Measurements from ENCODE around the gene STEAP2. TPM values are rescaled to one million over a fixed set of nuclear protein-coding genes. Genes with fewer than 3 reads are reported as not detected.

STEAP2 gene
- total RNA-seq, 1 donor from 2014 or later = 15.1 TPM

DNA sequence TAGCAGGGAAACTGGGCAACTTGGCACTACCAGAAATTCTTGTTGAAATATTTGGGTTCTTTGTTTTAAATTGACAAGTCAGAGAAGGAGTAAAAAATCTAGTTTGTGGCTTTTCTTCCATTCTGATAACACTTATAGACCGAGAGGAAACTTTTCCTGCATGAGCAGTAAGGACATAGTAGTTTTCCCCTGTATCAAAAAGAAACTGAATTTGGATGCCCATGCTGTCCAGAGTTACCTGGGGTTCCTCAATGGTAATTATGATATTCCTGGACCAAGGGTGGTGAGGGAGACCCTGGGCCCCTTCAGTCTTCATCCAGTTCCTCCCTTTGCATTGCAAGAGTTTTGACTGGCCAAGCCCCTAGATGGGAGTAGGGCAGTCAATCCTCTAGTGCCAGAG is 19.9 kb upstream of the STEAP2 start:
- intact Hi-C loops (cut with micrococcal nuclease) = no loop called here
- no peak for DNase-seq
- no peak for ATAC-seq

DNA sequence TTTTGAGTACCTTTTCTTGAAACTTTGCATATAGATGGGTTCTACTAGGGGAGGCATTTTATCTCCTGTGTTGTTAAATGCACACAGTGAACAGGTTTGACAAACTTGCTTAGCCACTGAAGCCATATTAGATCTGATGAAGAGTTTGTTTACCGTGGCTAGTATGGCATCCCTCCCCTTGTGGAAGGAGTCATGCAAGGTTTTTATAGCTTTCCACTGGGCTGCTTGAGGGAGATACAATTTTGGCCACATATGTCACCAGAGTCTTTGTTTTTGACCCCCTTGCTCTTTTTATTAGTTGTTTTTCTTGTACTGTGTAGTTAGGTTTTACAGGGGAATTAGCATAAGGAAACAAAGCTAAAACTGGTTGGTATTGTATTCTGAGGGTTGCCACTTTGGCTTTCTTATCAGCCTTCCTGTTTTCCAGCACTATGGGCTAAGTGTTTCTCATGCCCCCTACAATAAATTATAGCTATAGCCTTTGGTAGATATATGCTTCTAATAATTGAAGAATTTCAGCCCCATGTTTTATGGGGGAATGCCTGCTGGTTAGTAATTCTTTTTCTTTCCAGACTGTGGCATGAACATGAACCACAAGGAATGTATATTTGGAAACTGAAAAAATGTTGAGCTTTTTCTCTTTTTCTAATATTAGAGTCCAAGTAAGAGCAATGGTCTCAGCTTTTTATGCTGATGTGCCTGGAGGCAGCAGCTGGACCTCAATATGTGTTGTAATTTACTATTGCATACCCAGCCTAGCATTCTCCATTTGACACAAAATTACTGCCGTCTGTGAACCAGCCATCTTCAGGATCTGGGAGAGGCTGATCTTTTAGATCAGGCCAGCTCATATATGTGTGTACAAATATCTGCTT is 18.4 kb upstream of the STEAP2 start:
- DNase-seq = no peak
- no peak for ATAC-seq
- intact Hi-C loops (cut with micrococcal nuclease) = no loop called here

DNA sequence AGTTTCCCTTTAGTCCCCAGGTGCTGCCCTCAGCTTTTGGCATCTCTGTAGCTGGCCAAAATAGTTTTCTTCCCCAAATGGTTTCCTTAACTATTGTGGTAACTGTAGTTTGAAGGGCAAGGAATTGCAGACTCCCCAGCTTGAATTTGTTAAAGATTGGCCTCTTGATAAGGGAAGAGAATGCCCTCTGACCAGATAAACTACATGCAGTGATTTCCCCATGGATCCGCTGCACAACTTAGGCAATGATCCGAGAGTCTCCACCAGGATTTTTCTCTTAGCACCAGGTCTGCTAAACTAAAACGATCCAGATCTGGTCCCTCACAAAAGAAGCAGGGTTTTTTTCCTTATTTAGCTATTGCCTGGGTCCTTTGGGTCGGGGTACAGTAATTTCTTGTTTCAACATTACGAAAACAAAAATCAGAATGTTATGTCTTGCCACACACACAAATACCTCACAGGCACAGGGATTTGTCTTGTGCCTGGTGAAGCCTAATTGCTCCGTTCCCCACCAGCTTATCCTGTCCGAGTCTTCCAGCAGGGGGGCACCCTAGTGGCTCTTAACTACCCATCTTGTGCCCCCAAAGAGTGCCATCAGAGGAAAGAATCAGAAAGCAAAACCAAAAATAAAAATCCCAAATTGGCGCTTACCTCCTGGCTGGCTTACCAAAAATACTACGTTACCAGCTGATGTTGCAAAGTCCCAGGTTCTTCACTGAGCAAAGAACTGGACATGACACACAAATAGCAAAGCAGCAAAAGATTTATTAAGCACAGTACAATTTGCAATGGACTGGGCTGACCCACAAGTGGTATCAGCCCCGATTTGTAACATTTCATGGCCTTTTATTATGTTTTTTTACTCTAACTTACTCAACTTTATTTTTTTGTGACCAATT is 16.4 kb upstream of the STEAP2 start:
- ATAC-seq = no peak
- intact Hi-C loops (cut with micrococcal nuclease) = no loop called here
- DNase-seq = no peak

DNA sequence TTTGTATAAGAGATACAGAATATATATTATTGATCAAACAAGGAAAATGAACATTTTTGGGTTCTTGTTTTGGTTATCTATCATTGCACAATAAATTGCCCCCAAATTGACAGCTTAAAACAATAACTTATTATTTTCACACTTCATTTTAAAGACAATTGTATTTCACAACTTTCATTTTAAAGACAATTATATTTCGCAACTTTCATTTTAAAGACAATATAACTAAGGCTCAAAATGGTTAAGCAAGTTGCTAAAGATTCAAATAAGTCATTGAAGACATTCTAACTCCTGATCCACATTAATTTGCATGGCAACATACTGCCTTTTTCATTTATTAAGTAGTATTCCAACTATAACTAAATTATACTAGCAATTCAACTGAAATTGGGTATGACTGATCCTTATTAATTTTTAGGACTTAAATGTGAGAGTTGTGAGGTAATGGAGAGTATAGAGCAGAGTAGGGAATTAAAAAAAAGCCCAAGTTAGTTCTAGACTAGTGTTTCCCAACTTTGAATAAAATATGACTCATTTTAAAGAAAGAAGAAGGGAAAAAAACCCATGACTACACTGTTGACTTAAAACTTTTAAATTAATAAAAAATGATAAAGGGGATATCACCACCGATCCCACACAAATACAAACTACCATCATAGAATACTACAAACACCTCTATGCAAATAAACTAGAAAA is 9.9 kb upstream of the STEAP2 start:
- DNase-seq (no peak), ATAC-seq (no peak)
- intact Hi-C loops (cut with micrococcal nuclease) = no loop called here

DNA sequence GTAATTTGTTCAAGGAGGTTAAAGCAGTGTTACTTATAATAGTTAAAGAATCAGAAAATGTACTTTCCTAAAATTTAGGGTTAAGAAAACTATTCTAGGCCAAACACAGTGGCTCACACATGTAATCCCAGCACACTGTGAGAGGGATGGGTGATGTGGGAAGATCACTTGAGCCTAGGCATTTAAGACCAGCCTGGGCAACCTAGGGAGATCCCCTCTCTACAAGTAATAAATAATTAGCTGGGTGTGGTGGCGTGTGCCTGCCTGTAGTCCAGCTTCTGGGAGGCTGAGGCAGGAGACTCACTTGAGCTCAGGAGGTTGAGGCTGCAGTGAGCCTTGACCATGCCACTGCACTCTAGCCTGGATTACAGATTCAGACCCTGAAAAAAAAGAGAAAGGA is 3.6 kb upstream of the STEAP2 start:
- intact Hi-C loops (cut with micrococcal nuclease) = no loop called here
- ATAC-seq (no peak), DNase-seq (no peak)

DNA sequence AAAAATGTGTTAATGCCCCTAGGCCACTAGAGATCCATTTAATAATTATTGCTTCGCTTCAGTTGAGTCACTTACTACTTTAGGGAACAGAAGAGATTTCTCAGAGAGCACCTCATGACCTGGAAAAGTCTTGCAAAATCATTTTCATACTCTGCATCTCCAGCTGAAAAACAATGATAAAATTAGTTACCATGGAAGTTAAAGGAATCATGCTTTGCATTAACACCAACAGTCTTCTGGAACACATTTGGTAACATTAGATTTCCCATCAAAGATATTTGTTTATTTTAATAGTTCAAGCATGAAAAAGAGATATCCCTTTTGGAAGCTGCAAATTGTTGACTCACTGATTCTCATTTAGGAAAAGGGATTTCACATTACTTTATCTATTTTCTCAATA is 1.8 kb upstream of the STEAP2 start:
- intact Hi-C loops (cut with micrococcal nuclease) = no loop called here

DNA sequence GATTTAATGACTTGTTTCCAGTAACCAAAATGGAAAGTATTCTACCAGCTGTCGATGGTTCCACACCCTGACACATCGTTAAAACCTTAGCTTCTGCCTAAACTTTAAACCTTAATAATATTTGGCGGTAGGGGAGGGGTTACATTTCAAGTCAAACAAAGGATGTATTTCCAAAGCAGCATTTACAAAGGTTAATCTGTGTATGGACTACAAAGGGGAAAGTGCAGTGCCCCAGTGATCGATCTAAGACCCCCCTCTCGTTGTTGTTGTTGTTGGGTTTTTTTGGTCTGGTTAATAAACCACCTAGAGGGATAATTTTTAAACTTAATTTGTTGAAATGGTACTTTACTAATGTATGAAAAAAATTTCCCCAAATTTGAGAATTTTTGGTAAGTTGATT is 1.1 kb upstream of the STEAP2 start:
- ATAC-seq (no peak), DNase-seq (no peak)
- intact Hi-C loops (cut with micrococcal nuclease) = no loop called here

More for the DNA sequence above, 1.8 kb upstream of the STEAP2 start:
- no peak for DNase-seq
- no peak for ATAC-seq

DNA sequence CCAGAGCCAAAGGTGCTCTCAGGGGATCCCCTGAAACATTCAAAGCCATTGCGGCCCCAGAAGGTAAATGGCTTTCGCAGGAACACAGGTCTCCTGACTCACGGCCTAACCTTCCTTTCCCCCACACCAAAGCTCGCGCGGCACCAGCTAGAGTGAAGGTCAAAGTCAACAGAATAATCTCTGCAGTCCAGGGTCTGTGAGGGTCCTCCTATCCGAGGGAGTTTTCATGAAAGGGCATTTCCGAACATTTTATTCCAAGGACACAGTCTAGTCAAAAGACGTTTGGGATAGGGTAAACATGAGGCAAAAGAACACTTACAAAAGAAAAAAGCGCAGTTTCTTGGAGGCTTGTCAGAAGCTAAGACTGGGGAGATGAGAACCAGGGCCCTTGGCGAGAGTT is 559 bp upstream of the STEAP2 start:
- peak; percentile 2 for ATAC-seq
- intact Hi-C loops (cut with micrococcal nuclease) = no loop called here
- DNase-seq = peak; percentile 28

DNA sequence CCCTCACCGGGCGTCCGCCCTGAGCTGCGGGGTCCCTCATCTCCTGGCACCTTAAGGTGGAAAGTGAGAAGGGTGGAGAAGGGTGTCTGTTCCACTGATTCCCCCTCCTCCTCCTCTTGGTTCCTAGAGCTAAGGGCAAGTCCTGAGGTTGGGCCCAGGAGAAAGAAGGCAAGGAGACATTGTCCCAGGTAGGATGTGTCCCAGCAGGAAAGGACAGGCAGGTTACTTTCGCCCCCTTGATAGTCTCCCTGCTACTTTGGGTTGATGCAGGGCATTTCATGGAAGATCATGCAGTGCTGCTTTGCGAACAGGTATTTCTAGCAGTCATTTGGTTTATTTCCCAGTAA is 582 bp downstream of the STEAP2 start:
- DNase-seq = no peak
- no peak for ATAC-seq
- intact Hi-C loops (cut with micrococcal nuclease) = no loop called here

DNA sequence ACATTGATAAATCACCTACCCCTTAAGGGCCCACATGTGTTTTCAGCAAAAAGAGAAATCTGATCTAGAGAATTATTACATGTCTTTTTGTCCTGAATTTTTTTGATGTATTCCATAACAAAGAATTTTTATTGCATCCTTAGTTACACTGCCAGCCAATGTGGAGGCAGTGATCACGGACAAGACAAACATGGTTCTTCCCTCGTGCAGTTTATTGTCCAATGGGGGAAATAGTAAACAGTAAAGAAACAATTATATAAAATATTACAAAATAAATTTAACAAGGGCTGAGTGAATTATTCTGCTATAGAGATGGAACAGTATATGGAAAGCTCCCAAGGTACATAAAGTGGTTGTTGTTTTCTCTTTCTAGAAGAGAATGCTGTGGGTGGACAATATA is 2.0 kb downstream of the STEAP2 start:
- no peak for ATAC-seq
- no peak for DNase-seq
- intact Hi-C loops (cut with micrococcal nuclease) = no loop called here

DNA sequence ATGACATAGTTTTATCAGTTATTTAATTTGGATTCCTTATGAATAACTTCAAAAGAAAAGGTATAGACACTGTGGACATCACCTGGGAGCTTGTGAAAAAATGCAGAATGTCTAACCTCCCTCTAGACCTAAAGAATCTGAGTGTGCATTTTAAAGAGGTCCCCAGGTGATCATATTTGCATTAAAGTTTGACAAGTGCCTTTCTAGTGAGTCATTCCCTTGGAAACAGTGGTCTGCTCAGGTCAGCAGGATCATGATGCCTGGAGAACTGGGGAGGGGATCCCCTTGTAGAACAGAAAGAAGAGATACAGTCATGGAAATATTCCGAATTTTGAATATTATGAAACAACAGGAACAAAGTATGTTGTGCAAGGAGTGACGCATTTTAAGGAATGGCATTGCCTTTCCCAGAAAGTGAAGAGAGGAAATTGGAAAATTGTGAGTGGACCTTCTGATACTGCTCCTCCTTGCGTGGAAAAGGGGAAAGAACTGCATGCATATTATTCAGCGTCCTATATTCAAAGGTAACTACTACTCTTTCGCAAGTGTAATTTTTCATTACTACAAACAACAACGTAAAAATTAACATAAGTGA is 4.6 kb downstream of the STEAP2 start:
- no peak for ATAC-seq
- intact Hi-C loops (cut with micrococcal nuclease) = no loop called here
- DNase-seq = no peak

DNA sequence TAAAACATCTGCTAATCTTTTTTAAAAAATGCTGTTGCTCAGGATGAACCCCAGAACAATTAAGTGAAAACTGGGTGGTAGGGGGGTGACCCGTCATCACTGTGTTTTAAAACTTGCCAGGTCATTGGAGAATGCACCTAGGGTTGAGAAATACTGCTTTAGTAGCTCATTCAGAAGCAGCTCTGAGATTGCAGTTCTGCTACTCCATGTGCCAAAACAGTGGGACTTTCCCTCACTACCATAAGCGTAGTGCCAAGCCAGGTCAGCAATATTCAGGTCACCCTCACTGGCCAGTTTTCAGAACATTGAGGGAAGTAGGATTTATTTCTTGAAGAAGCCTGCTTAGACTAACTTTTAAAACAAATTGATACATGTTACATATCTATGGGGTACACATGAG is 5.2 kb downstream of the STEAP2 start:
- DNase-seq (no peak), ATAC-seq (peak; percentile 28)
- intact Hi-C loops (cut with micrococcal nuclease) = no loop called here

DNA sequence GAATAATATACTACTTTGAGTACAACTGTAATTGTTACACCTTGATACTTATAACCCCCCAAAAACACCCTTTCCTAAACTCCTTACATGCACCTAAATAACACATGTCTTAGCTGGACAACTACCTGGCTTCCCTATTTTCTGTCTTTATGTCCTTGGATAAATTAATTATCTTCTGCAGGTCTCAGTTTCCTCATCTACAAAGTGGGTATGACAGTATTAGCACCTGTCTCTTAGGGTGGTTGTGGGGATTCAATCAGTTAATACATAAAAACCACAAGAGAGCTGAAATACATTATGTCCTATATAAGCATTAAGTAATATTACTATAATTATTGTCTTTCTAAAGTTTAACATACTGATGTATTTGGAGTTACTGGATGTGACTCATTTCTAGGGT is 10.8 kb downstream of the STEAP2 start:
- intact Hi-C loops (cut with micrococcal nuclease) = no loop called here
- ATAC-seq (no peak), DNase-seq (no peak)

DNA sequence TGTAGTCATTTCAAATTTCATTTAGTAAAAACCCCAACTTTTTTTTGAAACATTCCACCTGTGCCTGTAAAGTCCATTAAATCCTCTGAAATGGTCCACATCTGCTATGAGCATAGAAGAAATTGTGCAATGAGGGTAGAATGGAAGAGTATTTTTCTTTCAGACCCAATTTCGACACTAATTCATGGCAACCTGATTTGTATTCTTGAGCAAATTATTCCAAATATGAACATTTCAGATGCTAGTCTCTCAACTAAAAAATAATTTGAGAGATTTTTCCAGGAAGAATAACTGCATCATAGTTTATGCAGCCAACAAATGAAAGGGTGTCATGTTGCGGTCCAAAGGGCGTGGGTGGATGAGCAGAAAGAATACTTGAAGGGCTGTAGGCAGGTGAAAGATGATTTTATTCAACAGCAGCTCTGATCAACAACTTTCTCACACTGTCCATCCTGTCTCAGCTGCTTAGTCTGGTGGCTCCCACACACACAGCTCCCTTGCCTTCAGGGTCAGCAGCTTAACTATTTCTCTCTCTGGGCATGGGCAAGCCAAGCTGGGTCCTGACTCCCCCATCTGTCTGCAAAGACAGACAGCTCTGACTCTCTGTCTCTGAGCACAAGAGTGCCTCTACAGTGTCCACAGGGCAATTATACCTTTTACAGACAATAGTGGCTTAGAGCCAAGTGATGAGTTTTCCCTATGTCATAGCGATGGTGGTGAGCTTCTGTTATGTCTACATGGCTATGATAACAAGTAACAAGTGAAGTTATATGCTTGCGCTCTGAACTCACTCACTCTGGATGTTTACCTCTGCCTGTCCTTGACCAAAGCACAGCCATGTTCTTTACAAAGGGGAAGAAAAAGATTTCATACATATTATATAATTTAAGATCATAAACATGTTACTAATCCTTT is 11.5 kb downstream of the STEAP2 start:
- ATAC-seq (peak; percentile 69), DNase-seq (no peak)
- intact Hi-C loops (cut with micrococcal nuclease) = no loop called here

DNA sequence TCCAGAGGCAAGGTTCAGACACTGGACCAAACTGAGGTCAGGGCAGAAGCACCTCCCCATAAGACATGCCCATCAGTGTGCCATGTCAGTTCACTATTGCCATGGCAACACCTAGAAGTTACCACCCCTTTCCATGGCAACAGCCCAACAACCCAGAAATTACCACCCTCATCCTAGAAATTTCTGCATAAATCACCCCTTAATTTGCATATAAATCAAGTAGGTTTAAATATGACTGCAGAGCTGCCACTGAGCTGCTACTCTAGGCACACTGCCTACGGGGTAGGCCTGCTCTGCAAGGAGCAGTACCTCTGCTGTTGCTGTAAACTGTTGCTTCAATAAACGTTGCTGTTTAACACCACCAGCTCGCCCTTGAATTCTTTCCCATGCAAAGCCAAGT is 12.7 kb downstream of the STEAP2 start:
- ATAC-seq = no peak
- intact Hi-C loops (cut with micrococcal nuclease) = no loop called here
- no peak for DNase-seq

DNA sequence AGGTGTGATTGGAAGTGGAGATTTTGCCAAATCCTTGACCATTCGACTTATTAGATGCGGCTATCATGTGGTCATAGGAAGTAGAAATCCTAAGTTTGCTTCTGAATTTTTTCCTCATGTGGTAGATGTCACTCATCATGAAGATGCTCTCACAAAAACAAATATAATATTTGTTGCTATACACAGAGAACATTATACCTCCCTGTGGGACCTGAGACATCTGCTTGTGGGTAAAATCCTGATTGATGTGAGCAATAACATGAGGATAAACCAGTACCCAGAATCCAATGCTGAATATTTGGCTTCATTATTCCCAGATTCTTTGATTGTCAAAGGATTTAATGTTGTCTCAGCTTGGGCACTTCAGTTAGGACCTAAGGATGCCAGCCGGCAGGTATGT is 13.6 kb downstream of the STEAP2 start:
- ATAC-seq (no peak), DNase-seq (no peak)
- intact Hi-C loops (cut with micrococcal nuclease) = no loop called here

DNA sequence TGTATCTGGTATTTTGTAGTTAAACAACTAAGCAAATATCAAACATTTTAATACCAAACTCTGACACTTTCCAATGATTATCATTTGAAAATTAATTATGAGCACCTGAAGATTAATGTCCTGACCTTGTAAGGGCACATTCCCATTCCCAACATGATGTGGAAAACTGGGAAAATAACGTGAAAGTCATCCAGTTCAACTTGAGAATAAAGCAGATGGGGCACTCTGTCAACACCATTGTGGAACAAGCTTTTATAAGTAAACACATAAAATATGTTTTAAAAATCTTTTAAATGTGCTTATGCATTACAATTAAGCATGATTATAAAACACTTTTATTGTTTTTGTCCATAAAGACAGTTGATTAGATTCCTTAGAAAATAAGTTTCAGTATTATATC is 14.1 kb downstream of the STEAP2 start:
- DNase-seq = no peak
- no peak for ATAC-seq
- intact Hi-C loops (cut with micrococcal nuclease) = no loop called here

DNA sequence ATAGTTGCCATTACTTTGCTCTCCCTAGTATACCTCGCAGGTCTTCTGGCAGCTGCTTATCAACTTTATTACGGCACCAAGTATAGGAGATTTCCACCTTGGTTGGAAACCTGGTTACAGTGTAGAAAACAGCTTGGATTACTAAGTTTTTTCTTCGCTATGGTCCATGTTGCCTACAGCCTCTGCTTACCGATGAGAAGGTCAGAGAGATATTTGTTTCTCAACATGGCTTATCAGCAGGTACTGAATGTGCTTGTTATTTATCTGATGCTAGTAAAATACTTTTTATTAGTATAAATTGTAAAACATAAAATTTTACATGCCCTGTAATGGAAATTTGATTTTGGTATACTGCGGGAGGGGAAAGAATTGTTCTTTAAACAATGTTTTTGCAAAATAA is 15.7 kb downstream of the STEAP2 start:
- DNase-seq (no peak), ATAC-seq (no peak)
- intact Hi-C loops (cut with micrococcal nuclease) = no loop called here

DNA sequence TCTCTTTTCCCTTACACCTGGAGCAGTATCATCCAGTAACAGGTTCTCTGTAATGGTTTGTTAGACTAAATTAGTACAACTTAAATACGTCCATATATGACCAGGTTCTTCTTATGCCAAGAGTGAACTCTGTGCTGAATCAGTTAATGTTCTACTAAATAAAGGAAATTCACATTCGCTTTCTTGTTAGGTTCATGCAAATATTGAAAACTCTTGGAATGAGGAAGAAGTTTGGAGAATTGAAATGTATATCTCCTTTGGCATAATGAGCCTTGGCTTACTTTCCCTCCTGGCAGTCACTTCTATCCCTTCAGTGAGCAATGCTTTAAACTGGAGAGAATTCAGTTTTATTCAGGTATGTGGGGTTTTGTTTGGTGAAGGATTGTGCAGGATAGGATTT is 18.1 kb downstream of the STEAP2 start:
- ATAC-seq (no peak), DNase-seq (no peak)
- intact Hi-C loops (cut with micrococcal nuclease) = no loop called here
